HG02970 (cell line): Measurements from ENCODE around the gene PTPRC.

Experiments
- ATAC-seq: cut with Tn5 transposase; IDR thresholded peaks from one replicate; pipeline ENCODE4 v1.9.1; 2021; ENCODE audit warnings: mild to moderate bottlenecking, moderate library complexity, moderate number of reproducible peaks; ENCODE audit not compliant: unreplicated experiment, low FRiP score

PTPRC gene

DNA sequence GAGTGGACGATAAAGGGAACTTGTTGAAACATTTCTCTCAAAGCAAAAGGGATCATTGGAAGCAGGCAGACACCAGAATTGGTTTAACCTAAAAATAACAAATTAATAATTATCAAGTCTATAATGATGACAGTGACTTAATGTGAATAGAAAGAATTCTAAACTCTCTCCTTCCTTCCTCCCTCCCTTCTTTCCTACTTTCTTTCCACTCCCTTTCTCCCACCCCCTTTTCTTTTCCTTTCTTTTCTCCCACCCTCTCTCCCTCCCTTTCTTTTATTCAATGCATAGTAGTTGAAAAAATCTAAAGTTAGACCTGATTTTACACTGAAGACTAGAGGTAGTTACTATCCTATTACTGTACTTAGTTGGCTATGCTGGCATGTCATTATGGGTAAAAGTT is 55.7 kb downstream of the PTPRC start:
- no peak for ATAC-seq

DNA sequence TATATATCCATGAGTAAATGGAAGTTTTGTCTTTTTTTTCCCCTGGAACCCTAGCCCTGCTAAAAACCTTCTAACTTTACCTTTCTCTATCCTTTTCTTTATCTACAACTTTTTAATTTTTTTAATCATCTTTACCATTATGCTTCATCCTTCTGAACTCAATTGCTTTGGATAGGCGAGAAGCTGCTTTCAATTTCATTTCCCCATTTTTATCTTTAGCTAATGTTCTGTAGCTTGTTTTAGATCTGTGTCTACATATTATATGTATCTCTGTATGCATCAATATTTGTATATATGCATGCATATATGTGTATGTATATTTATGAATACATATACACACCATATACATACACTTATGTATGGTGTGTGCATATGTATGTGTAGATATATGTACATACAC is 57.4 kb downstream of the PTPRC start:
- no peak for ATAC-seq

DNA sequence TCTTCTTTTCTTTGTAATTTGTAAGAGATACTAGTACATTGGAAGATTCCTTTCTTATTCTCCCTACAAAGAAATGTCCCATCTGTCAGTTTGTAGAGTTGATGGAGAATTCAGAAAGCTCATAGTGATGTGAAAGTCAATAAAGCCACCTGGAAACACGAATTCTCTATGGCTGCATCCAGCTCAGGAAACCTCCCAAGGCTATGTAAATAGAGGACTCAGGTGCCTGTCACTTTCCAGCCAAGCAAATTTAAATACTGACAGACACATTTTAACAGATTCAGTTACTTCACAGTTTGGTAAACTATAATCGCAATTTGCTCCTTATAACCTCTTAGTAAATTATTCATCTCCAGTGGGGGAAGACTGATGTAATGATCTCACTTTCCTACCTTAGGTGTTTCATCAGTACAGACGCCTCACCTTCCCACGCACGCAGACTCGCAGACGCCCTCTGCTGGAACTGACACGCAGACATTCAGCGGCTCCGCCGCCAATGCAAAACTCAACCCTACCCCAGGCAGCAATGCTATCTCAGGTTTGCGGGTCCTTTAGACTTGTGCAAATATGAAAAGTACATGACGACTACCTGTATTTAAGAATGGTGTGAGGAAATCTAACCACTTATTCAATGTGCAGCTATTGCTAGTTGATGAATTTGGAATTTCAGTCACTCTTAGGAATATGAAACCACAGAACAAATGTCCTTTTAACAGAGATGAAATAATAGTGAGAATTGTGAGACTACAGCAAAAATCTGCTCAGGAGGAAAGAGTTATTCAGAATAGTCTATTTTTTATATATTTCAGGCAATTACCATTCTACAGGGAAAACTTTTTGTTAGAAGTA is 60.6 kb downstream of the PTPRC start:
- ATAC-seq: no peak

DNA sequence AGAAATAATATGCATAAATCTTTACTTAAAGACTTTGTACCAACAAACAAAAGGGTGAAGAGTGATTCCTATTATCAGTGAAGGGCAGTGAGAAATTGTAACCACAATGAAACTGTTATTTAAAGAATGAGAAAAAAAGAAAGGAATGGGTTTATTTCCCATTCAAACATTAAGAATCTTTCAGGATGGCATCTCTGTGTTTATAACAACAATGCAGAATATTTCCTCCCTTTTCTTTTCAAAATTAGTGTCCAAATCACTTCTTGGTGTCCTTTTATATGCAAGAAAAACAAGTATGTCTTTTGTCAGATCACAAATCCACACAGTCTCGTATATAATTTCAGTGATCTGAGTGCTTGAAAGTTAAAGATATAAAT is 61.2 kb downstream of the PTPRC start:
- ATAC-seq: no peak

DNA sequence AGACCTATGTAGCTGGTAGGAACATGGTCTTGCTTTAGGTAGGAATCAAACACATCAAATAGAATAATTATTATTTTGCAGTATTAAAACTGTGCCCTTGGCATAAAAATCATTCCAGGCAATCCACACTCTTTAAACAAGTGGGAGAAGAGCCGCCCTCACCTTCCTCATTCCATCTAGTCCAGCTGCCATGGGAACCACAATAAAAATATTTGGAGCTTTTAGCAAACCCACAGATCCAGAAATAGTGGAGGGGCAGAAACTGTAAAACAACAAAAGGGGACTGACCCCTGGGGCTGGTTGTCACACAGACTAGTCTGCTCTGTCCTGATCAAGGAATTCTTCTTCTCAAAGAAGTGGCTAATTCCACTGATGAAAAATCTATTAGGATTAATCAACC is 61.6 kb downstream of the PTPRC start:
- ATAC-seq: no peak

DNA sequence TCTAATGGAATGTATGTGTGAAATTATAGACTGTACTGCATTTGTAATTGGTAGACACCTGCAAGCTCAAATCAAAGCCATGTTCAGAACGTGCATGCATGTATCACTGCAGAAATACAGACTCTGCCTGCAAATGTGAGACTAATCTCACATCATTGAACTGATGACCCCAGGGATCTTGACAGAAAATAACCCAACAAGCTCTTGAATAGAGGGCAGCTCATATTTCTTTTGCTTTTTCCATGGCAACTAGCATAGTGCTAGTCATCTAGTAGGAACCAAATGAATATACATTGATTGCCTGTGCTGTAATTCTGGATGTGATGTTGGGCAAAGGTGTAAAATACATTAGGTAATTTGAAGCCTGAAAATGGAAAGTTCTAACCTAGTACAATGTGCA is 62.4 kb downstream of the PTPRC start:
- ATAC-seq: no peak

DNA sequence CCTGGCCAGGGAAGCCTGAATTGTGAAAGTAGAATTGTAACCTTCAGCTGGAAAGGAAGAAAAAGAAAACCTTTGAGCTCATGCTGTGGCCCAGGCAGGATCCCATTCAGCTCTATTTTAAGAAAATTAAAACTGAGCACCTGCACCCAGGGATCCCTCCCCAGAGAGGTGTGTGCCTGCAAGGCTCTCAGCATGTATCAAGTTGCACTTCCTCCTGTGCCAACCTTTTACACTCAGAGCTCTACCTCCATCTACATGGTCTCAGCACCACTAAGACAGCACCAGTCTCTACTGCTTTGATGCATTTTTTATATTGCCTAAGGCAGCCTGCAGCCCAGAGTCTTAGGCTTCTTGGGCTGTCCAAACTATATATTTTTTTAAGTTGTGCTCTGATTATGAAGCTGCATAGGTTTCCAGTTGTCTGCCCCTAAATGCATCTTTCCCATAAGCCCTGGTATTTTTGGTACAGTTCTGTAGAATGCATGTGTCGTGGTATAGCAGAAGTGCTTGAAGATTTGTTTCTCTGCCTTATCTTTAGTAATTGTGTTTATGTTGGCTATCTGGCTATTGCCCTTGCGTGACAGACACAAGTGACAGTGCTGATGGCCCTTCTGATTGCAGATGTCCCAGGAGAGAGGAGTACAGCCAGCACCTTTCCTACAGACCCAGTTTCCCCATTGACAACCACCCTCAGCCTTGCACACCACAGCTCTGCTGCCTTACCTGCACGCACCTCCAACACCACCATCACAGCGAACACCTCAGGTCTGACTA is 63.1 kb downstream of the PTPRC start:
- ATAC-seq: no peak

DNA sequence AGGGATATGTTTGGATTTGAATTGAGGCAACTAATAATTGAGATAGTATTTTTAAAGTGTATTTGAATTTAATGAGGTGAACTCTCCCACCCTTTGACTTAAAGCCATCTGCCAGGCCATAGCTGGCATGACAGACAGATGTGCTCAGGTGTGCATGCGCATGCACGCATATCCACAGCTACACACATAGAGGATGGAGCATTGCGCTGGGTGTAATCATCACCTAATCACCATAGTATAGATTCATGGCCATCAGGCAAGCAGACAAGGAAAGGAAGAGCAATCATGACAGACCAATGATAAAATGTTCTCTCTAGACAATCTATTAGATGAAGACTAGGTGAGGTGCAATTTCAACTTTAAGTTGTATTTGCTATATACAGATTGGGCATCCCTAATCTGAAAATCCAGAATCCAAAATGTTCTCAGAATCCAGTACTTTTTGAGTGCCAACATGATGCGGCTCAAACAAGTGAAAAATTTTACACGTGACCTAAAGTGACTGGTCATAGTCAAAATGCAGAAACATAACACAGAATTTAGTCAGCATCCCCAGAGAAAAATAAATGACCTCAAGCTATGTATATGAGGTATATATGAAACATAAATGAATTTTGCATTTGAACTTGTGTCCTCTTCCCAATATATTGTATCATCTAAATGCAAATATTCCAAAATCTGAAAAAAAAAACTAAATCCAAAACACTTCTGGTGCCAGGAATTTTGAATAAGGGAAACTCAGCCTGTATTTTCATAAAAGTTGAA is 70.1 kb downstream of the PTPRC start:
- ATAC-seq: no peak

DNA sequence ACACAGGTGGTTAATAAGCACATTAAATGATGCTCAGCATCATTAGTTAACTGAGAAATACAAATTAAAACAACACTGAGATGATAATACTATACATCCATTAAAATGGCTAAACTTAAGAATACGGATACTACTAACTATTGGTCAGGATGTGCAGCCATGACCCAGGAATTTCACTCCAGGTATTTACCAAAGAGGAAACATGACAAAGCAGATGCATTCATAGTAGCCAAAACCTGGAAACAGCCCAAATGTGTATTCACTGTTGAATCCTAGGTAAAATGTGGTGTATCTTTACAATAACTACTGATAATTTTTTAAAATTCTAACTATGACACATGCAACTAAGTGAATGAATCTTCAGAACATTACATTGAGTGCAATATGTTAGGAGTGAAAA is 73.0 kb downstream of the PTPRC start:
- ATAC-seq: no peak

DNA sequence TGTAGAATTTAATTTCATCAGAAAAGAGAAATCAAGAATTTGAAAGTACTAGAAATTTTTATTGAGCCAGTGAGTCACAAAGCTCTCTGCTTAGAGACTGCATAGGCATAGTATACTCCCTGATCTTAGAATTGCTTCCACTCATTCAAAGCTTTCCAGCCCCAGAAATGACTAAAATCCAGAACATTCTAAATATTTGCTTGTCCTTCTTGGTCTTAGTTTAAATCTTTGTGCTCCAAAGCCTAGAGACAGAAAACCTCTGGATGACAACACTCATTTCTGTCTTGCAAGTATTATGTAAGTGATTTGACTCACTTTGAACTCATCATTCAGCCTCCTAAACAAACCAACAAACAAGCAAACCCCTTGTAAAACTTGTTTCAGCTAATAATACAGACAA is 74.2 kb downstream of the PTPRC start:
- ATAC-seq: no peak

DNA sequence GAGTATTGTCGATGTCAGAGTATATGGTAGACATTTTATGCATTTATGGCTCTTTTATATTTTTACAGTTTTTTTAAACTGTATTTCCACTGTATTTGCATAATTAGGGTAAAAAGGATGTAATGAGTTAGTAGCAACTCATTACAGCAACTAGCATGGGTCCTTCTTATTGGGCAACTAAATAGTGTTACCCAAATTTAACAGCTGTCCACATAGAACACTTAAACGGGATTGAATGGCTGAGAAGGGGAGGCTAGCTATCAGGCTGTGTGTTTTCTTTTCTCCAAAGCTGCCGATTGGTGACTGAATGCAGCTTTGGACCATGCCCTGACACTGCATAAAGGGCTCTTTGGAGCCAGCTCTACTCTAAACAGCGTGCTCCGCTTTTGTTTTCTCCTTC is 75.4 kb downstream of the PTPRC start:
- ATAC-seq: no peak

DNA sequence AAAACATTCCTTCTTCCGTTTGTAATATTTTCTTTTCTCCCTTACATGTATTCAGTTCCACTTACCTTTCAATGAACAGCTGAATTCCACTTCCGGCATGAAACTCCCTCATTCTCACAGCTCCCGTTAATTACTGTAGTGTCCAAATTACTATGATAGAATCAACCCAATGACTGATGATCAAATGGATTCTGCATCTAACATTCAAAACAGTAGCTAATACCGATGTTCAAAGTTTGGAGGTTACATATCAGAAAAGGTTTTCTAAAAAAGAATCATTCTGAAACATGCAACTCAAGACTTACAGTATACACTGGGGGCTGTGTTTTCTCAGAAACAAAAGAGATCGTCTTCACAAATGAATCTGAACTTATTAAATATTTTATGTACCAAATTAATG is 77.2 kb downstream of the PTPRC start:
- ATAC-seq: no peak

DNA sequence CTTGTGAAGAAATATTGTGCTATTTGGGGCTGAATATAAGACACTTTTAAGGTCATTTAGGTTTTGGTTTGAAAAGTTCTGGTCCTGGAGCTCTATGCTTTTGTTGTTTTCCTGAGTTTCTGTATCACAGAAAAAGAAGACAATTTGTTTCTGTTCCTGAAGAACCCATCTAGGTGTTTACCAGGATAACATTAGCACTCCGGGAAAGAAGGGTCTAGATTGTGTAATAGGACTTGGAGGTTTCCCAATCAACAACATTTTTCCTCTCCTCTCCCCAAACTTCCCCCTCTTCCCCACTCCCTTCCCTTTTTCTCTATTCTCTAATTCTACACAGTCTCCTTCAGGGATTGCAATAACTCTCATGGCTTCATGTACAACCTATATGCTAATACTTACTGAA is 78.7 kb downstream of the PTPRC start:
- no peak for ATAC-seq

DNA sequence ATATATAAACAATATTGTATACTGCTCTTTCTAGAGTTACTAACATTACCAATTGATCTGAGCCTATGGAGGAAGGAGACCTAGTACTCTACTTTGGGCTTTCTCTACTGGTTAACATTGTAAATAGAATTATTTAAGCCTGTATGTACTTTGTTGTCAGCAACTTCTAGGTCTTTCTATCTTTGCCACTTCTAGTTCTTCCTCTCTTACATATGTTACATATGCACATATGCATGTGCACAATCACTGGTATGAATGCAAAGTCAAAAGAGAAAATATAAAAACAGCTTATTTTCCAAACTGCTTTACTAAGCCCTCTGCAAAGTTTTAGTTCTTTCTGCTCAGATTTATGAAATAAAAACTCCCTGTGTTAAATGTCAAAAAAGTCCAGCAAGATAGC is 84.3 kb downstream of the PTPRC start:
- ATAC-seq: no peak

DNA sequence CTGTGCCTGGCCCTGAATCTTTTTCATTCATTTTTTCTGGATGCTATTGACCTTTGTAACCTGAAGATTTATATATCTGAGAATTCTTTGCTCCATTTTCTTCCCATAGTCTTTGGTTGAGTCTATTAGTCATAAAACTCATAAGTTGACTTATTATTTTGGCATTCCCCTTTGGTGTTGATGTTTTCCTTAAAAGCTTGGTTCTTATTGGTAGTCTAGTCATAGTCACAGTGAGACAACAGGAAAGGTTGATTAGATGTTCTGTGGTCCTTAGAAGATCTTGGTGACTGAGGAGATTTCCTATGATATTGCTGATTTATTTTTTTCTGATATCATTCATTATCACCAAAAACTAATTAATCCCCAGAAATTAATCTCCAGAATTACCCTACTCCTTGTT is 86.2 kb downstream of the PTPRC start:
- no peak for ATAC-seq

DNA sequence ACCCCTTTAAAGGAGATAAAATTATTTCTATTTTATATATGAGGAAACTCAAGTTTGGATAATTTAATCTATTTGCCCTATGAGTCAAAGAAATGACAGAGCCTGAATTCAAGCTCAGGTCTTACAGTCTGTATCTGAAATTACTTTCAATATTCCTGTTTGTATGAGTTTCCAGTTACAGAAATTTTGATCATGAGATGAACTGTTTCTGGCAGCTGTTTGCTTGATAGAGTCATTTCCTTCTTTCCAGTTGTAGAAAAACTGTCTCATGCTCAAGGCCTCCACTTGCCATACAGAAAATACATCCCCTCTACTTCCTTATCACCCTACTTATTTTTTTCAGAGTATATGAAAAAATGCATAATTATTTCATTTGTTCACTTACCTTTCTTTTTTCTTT is 87.6 kb downstream of the PTPRC start:
- ATAC-seq: no peak

DNA sequence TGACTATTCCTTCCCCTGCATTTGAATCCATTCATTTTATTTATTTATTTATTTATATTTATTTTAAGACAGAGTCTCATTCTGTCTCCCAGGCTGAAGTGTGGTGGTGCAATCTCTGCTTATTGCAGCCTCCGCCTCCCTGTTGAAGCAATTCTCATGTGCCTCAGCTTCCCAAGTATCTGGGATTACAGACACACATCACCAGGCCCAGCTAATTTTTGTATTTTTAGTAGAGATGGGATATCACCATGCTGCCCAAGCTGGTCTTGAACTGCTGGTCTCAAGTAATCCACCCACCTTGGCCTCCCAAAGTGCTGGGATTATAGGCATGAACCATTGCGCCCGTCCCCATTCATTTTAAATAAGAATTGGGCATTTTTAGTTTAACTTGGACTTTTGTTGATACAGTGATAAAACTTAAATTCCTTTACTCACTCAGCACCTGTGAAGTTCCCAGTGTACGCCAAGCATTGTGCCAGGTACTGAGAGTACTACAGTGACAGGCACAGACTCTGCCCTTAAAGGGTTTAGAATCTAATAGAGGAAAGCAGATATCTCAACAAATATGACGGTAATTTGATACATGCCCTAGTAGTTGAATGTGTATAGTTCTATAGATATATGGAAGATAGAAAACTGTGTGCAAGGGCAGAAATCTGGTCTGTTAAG is 90.5 kb downstream of the PTPRC start:
- ATAC-seq: no peak

DNA sequence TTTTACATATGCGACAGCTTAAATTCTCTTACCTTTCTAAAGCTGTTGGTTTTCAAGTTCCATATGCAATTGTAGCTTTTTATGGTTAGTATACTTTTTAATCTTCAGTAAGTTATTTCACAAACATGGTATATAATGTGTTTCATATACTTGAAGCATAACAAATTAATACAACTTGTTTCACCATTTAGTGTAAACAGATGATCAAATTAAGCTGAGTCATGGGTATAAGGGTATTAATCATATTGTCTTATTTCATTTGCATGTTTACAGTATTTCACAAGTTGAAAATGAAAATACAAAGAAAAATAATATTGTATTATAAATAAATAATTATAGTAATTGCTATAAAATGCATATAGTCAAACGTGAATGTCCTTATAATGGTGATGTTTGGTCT is 92.1 kb downstream of the PTPRC start:
- no peak for ATAC-seq

DNA sequence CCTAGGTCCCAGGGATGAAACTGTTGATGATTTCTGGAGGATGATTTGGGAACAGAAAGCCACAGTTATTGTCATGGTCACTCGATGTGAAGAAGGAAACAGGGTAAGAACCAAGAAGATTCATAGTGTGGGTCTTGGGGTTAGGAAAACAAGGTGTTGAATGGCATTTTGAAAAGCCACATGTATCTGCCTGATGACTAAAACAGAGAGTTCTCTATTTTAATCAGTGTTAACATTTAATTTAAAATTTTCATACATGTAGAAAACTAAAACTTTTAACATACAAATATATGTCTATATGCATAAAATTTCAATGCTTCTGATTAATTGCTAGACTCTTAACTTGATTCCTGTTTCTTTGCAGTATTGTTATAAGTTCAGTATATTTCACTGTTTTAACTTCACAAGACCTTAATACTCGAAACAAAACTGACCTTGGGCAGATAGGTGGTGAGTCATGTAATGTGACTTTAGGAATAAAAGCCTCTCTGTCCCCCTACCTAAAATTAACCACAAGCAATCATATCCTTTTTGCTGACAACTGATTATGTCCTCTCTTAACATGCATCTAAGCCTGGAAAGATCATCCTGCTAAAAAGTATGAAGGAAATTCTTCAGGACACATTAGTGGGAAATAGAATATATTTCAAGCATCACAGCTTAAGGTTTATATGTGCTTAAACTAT is 95.6 kb downstream of the PTPRC start:
- ATAC-seq: peak; percentile 81

DNA sequence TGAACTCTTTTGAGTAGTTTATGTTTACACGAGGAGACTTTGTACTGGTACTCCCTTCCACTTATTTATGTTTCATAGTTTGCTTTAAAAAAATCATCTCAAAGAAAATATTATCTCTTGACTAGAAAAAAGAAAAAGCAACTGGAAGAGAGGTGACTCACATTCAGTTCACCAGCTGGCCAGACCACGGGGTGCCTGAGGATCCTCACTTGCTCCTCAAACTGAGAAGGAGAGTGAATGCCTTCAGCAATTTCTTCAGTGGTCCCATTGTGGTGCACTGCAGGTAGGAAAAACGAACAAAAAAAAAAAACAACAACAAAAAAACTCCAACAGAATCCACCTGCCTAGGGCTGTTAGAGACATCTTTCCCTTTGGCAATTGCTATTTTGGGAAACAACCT is 102.9 kb downstream of the PTPRC start:
- ATAC-seq: no peak
